Tibial nerve (tissue), 4 donors: Measurements from ENCODE around the gene GRB7.

Source experiments
- CTCF ChIP-seq, 5 experiments: fragments of 200-600 bp in 3 of 5; fragments of 450-650 bp in 2 of 5; sonication (generic) in 3 of 5; IDR thresholded peaks; one replicate each; pipeline ENCODE4 v1.5.1; 2016 to 2019; ENCODE audit warnings: antibody characterized with exemption in 5 of 5, mild to moderate bottlenecking in 3 of 5, moderate library complexity in 2 of 5
- EP300 ChIP-seq, 2 donors: sonication (generic); formaldehyde crosslinking; IDR thresholded peaks; one replicate each; pipeline ENCODE4 v1.6.1; 2017; ENCODE audit warnings: antibody characterized with exemption in 2 of 2, mild to moderate bottlenecking in 1 of 2

DNA sequence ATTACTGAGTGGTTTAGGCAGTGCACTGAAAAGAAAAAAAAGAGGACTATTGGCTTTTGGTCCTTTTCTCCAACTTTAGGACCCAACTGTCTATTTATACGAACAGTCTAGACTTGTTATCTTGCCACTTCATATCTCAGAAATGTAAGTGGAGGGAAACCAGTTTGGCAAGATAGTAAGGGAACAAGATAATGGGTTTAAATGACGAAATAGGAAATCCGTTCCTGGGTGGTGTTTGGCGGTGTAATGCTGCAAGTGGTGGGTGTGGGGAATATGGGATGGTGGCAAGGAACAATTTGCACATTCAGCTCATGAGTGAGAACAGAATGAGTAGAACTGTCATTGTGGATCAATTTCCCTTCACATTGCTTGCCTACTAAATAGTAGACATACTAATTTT is 44.7 kb downstream of the GRB7 start:
- TF ChIP-seq CTCF (IDR thresholded peaks at IDR 0.05) (no peak), EP300 (IDR thresholded peaks at IDR 0.05) (no peak)
